Measurements from ENCODE around the gene ZNF124.

ZNF124 gene

GRCh38 chr1:247111700-247112478 lies 59.9 kb downstream of the ZNF124 start:
- DNase-seq: peak; percentile 51

- no peak for DNase-seq
Measured at GRCh38 chr1:247111259-247111699, 60.5 kb downstream of the ZNF124 start.

DNA sequence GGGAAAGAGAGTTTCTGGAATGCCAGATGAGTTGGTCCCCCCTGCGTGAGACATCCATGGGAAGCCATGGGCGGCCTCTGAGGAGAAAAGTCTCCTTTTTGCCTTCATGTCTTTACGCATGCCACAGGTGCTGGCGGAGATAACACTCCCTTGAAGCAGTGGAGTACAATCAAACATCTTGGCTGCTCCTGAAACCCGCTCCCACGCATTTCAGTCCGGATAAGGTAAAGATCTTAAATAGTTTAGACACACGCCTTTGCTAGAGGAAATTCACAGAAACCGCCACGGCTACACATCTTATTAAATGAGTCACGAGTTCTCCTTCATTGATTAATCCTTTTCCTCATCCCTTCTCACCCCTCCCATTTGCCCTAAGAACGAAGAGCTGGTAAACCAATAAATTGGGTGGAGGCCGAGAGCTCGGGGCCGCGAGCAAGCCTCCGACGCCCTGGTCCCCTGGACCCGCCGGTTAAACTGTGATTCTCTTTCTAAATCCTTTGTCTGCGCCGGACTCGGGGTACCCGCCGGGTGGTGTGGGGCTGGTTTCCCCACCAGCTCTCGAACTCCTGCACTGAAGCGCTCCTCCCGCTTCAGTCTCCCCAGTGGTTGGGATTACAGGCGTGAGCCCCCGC lies 61.1 kb downstream of the ZNF124 start:
- no peak for DNase-seq

- DNase-seq: no peak
Measured at GRCh38 chr1:247107694-247108093, 64.1 kb downstream of the ZNF124 start.

DNA sequence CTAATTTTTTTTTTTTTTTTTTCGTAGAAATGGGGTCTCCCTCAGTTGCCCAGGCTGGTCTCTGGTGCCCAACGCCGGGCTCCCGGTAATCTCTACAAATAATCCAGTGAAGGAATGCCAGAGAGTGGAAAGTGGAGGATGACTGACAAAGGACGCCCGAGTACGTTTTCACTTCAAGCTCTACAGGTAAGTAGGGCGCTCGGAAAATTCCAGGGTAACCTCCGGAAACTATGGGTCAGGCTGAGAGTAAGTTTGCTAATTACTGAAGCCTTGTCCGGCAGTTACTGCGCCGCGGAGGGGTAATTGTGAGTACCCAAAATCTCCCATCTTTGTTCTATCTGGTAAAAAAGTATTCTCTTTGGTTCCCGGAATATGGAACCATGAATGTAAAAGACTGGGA lies 65.9 kb downstream of the ZNF124 start:
- no peak for DNase-seq
